Body of pancreas (tissue), 4 donors: ENCODE measurements around the gene FBXW12. TPM values are rescaled to one million over a fixed set of nuclear protein-coding genes. Genes with fewer than 3 reads are reported as not detected.
"Not testable (repeated sequence)": the region's sequence is repeated elsewhere in the genome, so short reads cannot be mapped to it uniquely, and the experiment has no call there.

Source experiments
- ATAC-seq: fragments of 150-250 bp; one replicate; pipeline ENCODE4 v1.9.1; 2016
- DNase-seq, 4 donors: peaks; one replicate each; pipeline ENCODE4 v3.0.0-alpha.2; 2019
- H3K27ac ChIP-seq, 4 donors: fragments of 200-600 bp; sonication (generic); 1 replicate in 3 of 4; 2 replicates in 1 of 4; pipeline versions ENCODE4 v1.5.1 to v1.6.1; 2016 to 2019; ENCODE audit warnings: mild to moderate bottlenecking in 1 of 4, mixed read lengths in 1 of 4, moderate library complexity in 1 of 4
- H3K27me3 ChIP-seq, 2 donors: fragments of 200-600 bp; sonication (generic); one replicate each; pipeline ENCODE4 v1.6.0; 2016; ENCODE audit warnings: mild to moderate bottlenecking in 1 of 2
- H3K36me3 ChIP-seq, 2 donors: fragments of 200-600 bp; sonication (generic); replicated peaks in 1 of 2; 2 replicates each; pipeline ENCODE4 v1.5.1; 2016; ENCODE audit warnings: low read depth in 2 of 2; ENCODE audit not compliant: insufficient read depth in 1 of 2
- H3K4me1 ChIP-seq: fragments of 200-600 bp; sonication (generic); one replicate; pipeline ENCODE4 v1.6.0; 2016
- H3K4me3 ChIP-seq, 2 donors: fragments of 200-600 bp; sonication (generic); 1 replicate in 1 of 2; 2 replicates in 1 of 2; pipeline ENCODE4 v1.5.1; 2016 to 2019
- H3K9me3 ChIP-seq, 3 donors: fragments of 200-600 bp; sonication (generic); 1 replicate in 2 of 3; 2 replicates in 1 of 3; pipeline ENCODE4 v1.5.1; 2016
- POLR2A ChIP-seq, 3 donors: fragments of 450-650 bp; IDR thresholded peaks; one replicate each; pipeline ENCODE4 v1.6.1; 2016; ENCODE audit warnings: antibody characterized with exemption in 3 of 3, mild to moderate bottlenecking in 2 of 3
- WGBS, 2 donors: methylation state at CpG; one replicate each; pipeline ENCODE4 v1.1.5; 2017; 5-methylcytosine and 5-hydroxymethylcytosine counted together
- intact Hi-C: fragments of 100-400 bp; cut with DNase I; formaldehyde crosslinking; loops from one replicate; pipeline ENCODE4 v1.15.1; 2023
- total RNA-seq, 2 donors: library from RNA; depleted of rRNA; stranded (reverse); fragments of >200 nt; gene quantifications; one replicate each; pipeline ENCODE4 v1.1.0, GENCODE V29; 2016
- TF ChIP-seq, protein P1 (sequence below), 7 experiments: fragments of 450-650 bp in 4 of 7; fragments of 200-600 bp in 3 of 7; sonication (generic) in 3 of 7; IDR thresholded peaks; one replicate each; pipeline ENCODE4 v1.5.1; 2016 to 2019; ENCODE audit warnings: antibody characterized with exemption in 7 of 7

Gene FBXW12, protein sequence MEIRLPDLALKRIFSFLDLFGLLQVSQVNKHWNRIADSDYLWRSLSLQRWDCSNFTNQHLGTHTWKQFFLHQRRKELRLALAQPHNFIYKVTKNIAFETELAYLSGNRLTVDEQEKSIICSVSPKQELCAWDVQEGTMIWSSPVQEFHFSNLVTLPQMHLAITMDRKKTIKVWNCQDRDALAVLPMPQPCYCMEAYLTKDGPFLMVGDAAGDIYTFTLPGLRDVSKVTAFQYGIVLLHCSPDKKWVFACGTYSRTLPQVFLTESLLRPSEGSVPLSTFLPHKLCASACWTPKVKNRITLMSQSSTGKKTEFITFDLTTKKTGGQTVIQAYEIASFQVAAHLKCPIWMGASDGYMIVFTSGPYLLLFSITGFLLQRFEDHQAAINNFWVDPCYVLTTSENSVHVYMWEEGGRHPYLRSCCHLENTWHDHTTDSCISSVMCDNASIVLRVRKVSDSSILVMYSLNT
- 10 to 100 TPM in 1 of 2 donors, 1 to 10 TPM in 1; 3.4 to 23.7 TPM for total RNA-seq

- 35 to 45% methylated on average over 5 to 11 of the region's 11 CpGs for WGBS, 2 donors
- intact Hi-C loops = no loop called here
- peak; percentile 85 to 92 (median 88) for DNase-seq
- H3K27me3 ChIP-seq = no peaks in the 10 kb centered on the region
- no peaks in the 10 kb centered on the region for H3K36me3 ChIP-seq
- H3K9me3 ChIP-seq = no peaks in the 10 kb centered on the region
- H3K4me3 ChIP-seq = no peak within 1 kb of the TSS
- H3K27ac ChIP-seq = peak within 1 kb of the TSS; percentile 77 to 87 (median 82)
- ATAC-seq = peak; percentile 83
- H3K4me1 ChIP-seq = peaks cover 66% of the 10 kb centered on the region
- TF ChIP-seq, protein P1, sequence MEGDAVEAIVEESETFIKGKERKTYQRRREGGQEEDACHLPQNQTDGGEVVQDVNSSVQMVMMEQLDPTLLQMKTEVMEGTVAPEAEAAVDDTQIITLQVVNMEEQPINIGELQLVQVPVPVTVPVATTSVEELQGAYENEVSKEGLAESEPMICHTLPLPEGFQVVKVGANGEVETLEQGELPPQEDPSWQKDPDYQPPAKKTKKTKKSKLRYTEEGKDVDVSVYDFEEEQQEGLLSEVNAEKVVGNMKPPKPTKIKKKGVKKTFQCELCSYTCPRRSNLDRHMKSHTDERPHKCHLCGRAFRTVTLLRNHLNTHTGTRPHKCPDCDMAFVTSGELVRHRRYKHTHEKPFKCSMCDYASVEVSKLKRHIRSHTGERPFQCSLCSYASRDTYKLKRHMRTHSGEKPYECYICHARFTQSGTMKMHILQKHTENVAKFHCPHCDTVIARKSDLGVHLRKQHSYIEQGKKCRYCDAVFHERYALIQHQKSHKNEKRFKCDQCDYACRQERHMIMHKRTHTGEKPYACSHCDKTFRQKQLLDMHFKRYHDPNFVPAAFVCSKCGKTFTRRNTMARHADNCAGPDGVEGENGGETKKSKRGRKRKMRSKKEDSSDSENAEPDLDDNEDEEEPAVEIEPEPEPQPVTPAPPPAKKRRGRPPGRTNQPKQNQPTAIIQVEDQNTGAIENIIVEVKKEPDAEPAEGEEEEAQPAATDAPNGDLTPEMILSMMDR (IDR thresholded peaks at IDR 0.05) = no peak
- TF ChIP-seq POLR2A (IDR thresholded peaks at IDR 0.05) = peak in 2 of 3 donors; percentile 48 to 51
Observed at GRCh38 chr3:48371651-48372376, at the start of gene FBXW12. FBXW12 (plus strand) TSS chr3:48372219; CDS start chr3:48372768, 549 bp downstream.

GRCh38 chr3:48331706-48332435 is 40.1 kb upstream of the FBXW12 start:
- H3K36me3 ChIP-seq, intact Hi-C loops, H3K27ac ChIP-seq, ATAC-seq, H3K27me3 ChIP-seq, H3K9me3 ChIP-seq, H3K4me1 ChIP-seq, H3K4me3 ChIP-seq: not testable (repeated sequence)
- 58 to 70% methylated on average over 9 to 10 of the region's 10 CpGs for WGBS, 2 donors
- DNase-seq = peak in 2 of 4 donors; percentile 8 to 35

- intact Hi-C loops, H3K4me3 ChIP-seq, H3K36me3 ChIP-seq, H3K27ac ChIP-seq, H3K9me3 ChIP-seq, ATAC-seq, DNase-seq, H3K27me3 ChIP-seq, H3K4me1 ChIP-seq: not testable (repeated sequence)
- WGBS, 2 donors = 72 to 77% methylated on average over 15 of the region's 15 CpGs
Observed at GRCh38 chr3:48333346-48334245, 38.4 kb upstream of the FBXW12 start, which contains the start of gene SPINK8. SPINK8 (minus strand) TSS chr3:48333661; CDS start chr3:48328341, 5,320 bp downstream.

GRCh38 chr3:48334605-48335004 is 37.4 kb upstream of the FBXW12 start:
- H3K27ac ChIP-seq = no peak overlapping the region
- no peaks in the 10 kb centered on the region for H3K36me3 ChIP-seq
- TF ChIP-seq POLR2A (IDR thresholded peaks at IDR 0.05) = no peak
- TF ChIP-seq, protein P1 (IDR thresholded peaks at IDR 0.05) = no peak
- H3K4me1 ChIP-seq = no peaks in the 10 kb centered on the region
- intact Hi-C loops = no loop called here
- no peak overlapping the region for H3K4me3 ChIP-seq
- 66 to 73% methylated on average over 3 of the region's 3 CpGs for WGBS, 2 donors
- DNase-seq = no peak
- no peaks in the 10 kb centered on the region for H3K27me3 ChIP-seq
- H3K9me3 ChIP-seq = no peaks in the 10 kb centered on the region
- ATAC-seq = no peak

- H3K27me3 ChIP-seq, H3K9me3 ChIP-seq, H3K4me1 ChIP-seq, H3K4me3 ChIP-seq, H3K27ac ChIP-seq, ATAC-seq, H3K36me3 ChIP-seq, intact Hi-C loops: not testable (repeated sequence)
- peak in 1 of 4 donors; percentile 15 for DNase-seq
- 74 to 87% methylated on average over 9 of the region's 9 CpGs for WGBS, 2 donors
Observed at GRCh38 chr3:48335286-48335685, 36.7 kb upstream of the FBXW12 start.

- H3K27me3 ChIP-seq, H3K36me3 ChIP-seq, H3K27ac ChIP-seq, DNase-seq, intact Hi-C loops, H3K4me1 ChIP-seq, ATAC-seq, H3K9me3 ChIP-seq, H3K4me3 ChIP-seq: not testable (repeated sequence)
- WGBS, 2 donors = 83 to 90% methylated on average over 5 of the region's 5 CpGs
Observed at GRCh38 chr3:48337536-48337935, 34.5 kb upstream of the FBXW12 start.
